GM21576 (cell line): ENCODE data around the gene NFIL3.

Experiments used
- ATAC-seq: cut with Tn5 transposase; IDR thresholded peaks from one replicate; pipeline ENCODE4 v1.9.1; 2021; ENCODE audit warnings: mild to moderate bottlenecking, moderate library complexity; ENCODE audit not compliant: unreplicated experiment

NFIL3 gene

DNA sequence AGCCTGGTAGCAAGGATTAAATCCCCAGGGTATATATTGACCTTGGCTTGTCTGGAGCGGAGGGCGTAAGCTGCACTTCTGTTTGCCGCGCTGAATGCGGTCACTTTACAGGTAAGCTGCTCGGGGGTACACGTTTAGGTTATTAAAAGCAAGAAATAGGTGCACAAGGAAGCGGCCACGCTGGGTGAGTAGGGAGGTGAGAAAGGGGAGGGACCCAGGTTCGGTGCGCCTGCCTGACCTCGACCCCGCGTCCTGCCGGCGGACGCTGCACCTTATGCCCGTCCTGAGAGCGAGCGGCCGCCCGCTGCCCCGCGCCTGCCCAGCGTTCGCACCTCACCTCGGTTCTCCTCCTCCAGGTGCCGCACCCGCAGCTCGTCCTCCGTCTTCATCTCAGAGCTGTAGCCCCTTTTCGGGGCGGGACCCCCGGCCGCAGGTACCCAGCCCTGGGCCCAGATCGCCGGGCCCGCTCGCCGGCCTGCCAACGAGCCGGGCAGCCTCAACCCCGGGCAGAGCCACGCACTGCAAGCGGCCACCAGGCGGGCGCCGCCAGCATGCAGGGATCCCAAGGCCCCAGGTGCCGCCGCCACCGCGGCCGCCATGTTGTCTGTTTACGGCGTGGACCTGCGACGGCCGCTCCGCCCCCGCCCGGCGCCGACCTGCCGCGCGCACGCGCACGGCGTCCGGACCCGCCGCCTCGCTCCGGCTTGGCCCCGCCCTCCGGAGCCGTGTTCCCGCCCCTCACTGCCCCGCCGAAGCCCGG lies 62.2 kb downstream of the NFIL3 start, which contains the start of gene AUH:
TSS of gene AUH (minus strand) at position 628 of the 760 bp plus-strand sequence. CDS start at position 599, 29 bp downstream.
- ATAC-seq, result peak; percentile 87

- no peak for ATAC-seq
These were observed 62.9 kb downstream of the NFIL3 start for GRCh38 chr9:91360551-91361290.

GRCh38 chr9:91359734-91360470 lies 63.7 kb downstream of the NFIL3 start:
- ATAC-seq, result no peak

GRCh38 chr9:91359083-91359482 lies 64.5 kb downstream of the NFIL3 start:
- ATAC-seq, result no peak
